Thymus (tissue), 11 donors: ENCODE measurements around the gene PKDREJ. TPM values are rescaled to one million over a fixed set of nuclear protein-coding genes. Genes with fewer than 3 reads are reported as not detected.
A peak's percentile ranks its signal among the peaks of the same experiment; 100 is the strongest.

ENCODE experiments used
- DNase-seq, 9 donors: peaks; one replicate each; pipeline ENCODE4 v3.0.0-alpha.2; 2013; ENCODE audit warnings: low spot score in 9 of 9, low read depth in 6 of 9, missing footprints in 1 of 9
- H3K27ac ChIP-seq, 2 donors: one replicate each; pipeline ENCODE4 v1.5.1; 2013; ENCODE audit warnings: control low read depth in 1 of 2, low read depth in 1 of 2, low read length in 1 of 2, mild to moderate bottlenecking in 1 of 2, moderate library complexity in 1 of 2
- H3K27me3 ChIP-seq, 2 donors: one replicate each; pipeline ENCODE4 v1.5.1; 2013; ENCODE audit warnings: low read length in 1 of 2; ENCODE audit not compliant: control insufficient read depth in 2 of 2, insufficient read depth in 1 of 2
- H3K36me3 ChIP-seq, 2 donors: one replicate each; pipeline ENCODE4 v1.5.1; 2013; ENCODE audit warnings: low read length in 1 of 2, mild to moderate bottlenecking in 1 of 2, moderate library complexity in 1 of 2; ENCODE audit not compliant: control insufficient read depth in 2 of 2, insufficient read depth in 2 of 2
- H3K4me1 ChIP-seq, 2 donors: one replicate each; pipeline ENCODE4 v1.5.1; 2013; ENCODE audit warnings: low read length in 2 of 2; ENCODE audit not compliant: control insufficient read depth in 2 of 2, insufficient read depth in 2 of 2
- H3K4me3 ChIP-seq, 2 donors: one replicate each; pipeline ENCODE4 v1.5.1; 2013; ENCODE audit warnings: low read length in 2 of 2, control low read depth in 1 of 2, mild to moderate bottlenecking in 1 of 2
- H3K9me3 ChIP-seq, 2 donors: one replicate each; pipeline ENCODE4 v1.5.1; 2013; ENCODE audit warnings: low read length in 1 of 2, mild to moderate bottlenecking in 1 of 2; ENCODE audit not compliant: control insufficient read depth in 2 of 2, insufficient read depth in 1 of 2
- WGBS: extraction: QIAGEN DNeasy Blood & Tissue Kit; methylation state at CpG from one replicate; pipeline ENCODE4 v1.1.7; 2013; 5-methylcytosine and 5-hydroxymethylcytosine counted together
- polyA plus RNA-seq: library from polyadenylated mRNA; stranded (reverse); fragments of 200-250 nt; gene quantifications from one replicate; pipeline ENCODE4 v1.2.3, GENCODE V29; 2013
- total RNA-seq: library from RNA; stranded (reverse); fragments of 120-200 nt; gene quantifications from one replicate; pipeline ENCODE4 v1.2.4, GENCODE V29; 2013
- donor health status: healthy.

PKDREJ gene
- total and polyA plus RNA-seq, 2 donors: 0.02 TPM; not detected in 1

GRCh38 chr22:46259374-46259773 is 3.8 kb downstream of the PKDREJ start:
- Histone ChIP-seq H3K9me3 (peaks cover 4 to 5% of the 10 kb centered on the region in 2 donors), H3K4me3 (no peak overlapping the region), H3K27ac (no peak overlapping the region), H3K36me3 (no peaks in the 10 kb centered on the region), H3K4me1 (peaks cover under 1 to 2% of the 10 kb centered on the region in 2 donors), H3K27me3 (peaks cover 35 to 54% of the 10 kb centered on the region in 2 donors)
- 62% methylated on average over 12 of the region's 12 CpGs for WGBS
- no peak for DNase-seq

- Histone ChIP-seq H3K9me3 (no peaks in the 10 kb centered on the region), H3K27me3 (peaks cover 13 to 29% of the 10 kb centered on the region in 2 donors), H3K27ac (no peak overlapping the region), H3K4me1 (peaks cover 2 to 5% of the 10 kb centered on the region in 2 donors), H3K36me3 (no peaks in the 10 kb centered on the region), H3K4me3 (no peak overlapping the region)
- no peak for DNase-seq
- WGBS: 90% methylated on average over 8 of the region's 8 CpGs
These were observed 6.7 kb downstream of the PKDREJ start for GRCh38 chr22:46256358-46256958.

GRCh38 chr22:46251816-46252380 is 11.2 kb downstream of the PKDREJ start:
- H3K27me3 ChIP-seq: peaks cover 0 to 6% of the 10 kb centered on the region in 2 donors
- no peak for DNase-seq
- H3K36me3 ChIP-seq: no peaks in the 10 kb centered on the region
- H3K4me1 ChIP-seq: peaks cover 15 to 26% of the 10 kb centered on the region in 2 donors
- no peak overlapping the region for H3K27ac ChIP-seq
- no peaks in the 10 kb centered on the region for H3K9me3 ChIP-seq
- WGBS: 96% methylated on average over 9 of the region's 9 CpGs
- H3K4me3 ChIP-seq: no peak overlapping the region

- DNase-seq: no peak
These were observed 11.9 kb downstream of the PKDREJ start for GRCh38 chr22:46251266-46251665.

GRCh38 chr22:46250783-46251125 is 12.4 kb downstream of the PKDREJ start:
- Histone ChIP-seq H3K9me3 (no peaks in the 10 kb centered on the region), H3K27ac (peak overlapping the region; percentile 50 to 61), H3K36me3 (peaks cover 0 to 3% of the 10 kb centered on the region in 2 donors), H3K27me3 (peaks cover 0 to 6% of the 10 kb centered on the region in 2 donors), H3K4me1 (peaks cover 15 to 26% of the 10 kb centered on the region in 2 donors), H3K4me3 (peak overlapping the region; percentile 55 to 78)
- DNase-seq: no peak
- WGBS: 8% methylated on average over 25 of the region's 25 CpGs

More at GRCh38 chr22:46251266-46251665, 11.9 kb downstream of the PKDREJ start:
- Histone ChIP-seq H3K27me3 (peaks cover 0 to 6% of the 10 kb centered on the region in 2 donors), H3K27ac (no peak overlapping the region), H3K4me1 (peaks cover 15 to 26% of the 10 kb centered on the region in 2 donors), H3K36me3 (peaks cover 0 to 3% of the 10 kb centered on the region in 2 donors), H3K9me3 (no peaks in the 10 kb centered on the region), H3K4me3 (peak overlapping the region; percentile 55 to 78)
- WGBS: 90% methylated on average over 7 of the region's 7 CpGs

GRCh38 chr22:46250035-46250782 is 12.9 kb downstream of the PKDREJ start, which contains the start of gene CDPF1:
Gene CDPF1 (minus strand): TSS chr22:46250293. CDS start chr22:46248284, 2,009 bp downstream.
- Histone ChIP-seq H3K4me3 (peak within 1 kb of the TSS; percentile 55 to 78), H3K9me3 (no peaks in the 10 kb centered on the region), H3K36me3 (peaks cover 0 to 3% of the 10 kb centered on the region in 2 donors), H3K27ac (peak within 1 kb of the TSS; percentile 61 to 83), H3K4me1 (peaks cover 15 to 26% of the 10 kb centered on the region in 2 donors), H3K27me3 (peaks cover 0 to 6% of the 10 kb centered on the region in 2 donors)
- under 1% methylated on average over 89 of the region's 89 CpGs for WGBS
- DNase-seq: peak; percentile 56 to 91 (median 74)

- Histone ChIP-seq H3K27ac (no peak overlapping the region), H3K27me3 (peaks cover 0 to 6% of the 10 kb centered on the region in 2 donors), H3K36me3 (peaks cover 11 to 13% of the 10 kb centered on the region in 2 donors), H3K4me1 (peaks cover 26 to 45% of the 10 kb centered on the region in 2 donors), H3K9me3 (no peaks in the 10 kb centered on the region), H3K4me3 (no peak overlapping the region)
- no peak for DNase-seq
- WGBS: 99% methylated on average over 2 of the region's 2 CpGs
These were observed 15.6 kb downstream of the PKDREJ start for GRCh38 chr22:46247443-46247975.

GRCh38 chr22:46246178-46246577 is 17.0 kb downstream of the PKDREJ start:
- Histone ChIP-seq H3K9me3 (no peaks in the 10 kb centered on the region), H3K36me3 (peaks cover 11 to 13% of the 10 kb centered on the region in 2 donors), H3K4me3 (no peak overlapping the region), H3K4me1 (peaks cover 27 to 51% of the 10 kb centered on the region in 2 donors), H3K27me3 (peaks cover 0 to 6% of the 10 kb centered on the region in 2 donors), H3K27ac (no peak overlapping the region)
- 97% methylated on average over 10 of the region's 10 CpGs for WGBS
- DNase-seq: no peak
